H1 (cell line): ENCODE measurements around the gene COL5A3.

ENCODE experiments used
- ATF3 ChIP-seq: IDR thresholded peaks from 2 replicates; pipeline ENCODE4 v1.6.1; 2011; ENCODE audit warnings: low read depth, mild to moderate bottlenecking, low read length; ENCODE audit not compliant: insufficient read depth
- CEBPB ChIP-seq: IDR thresholded peaks from 2 replicates; pipeline ENCODE4 v1.6.1; 2012; ENCODE audit warnings: low read depth, low read length
- CTCF ChIP-seq, 3 experiments: IDR thresholded peaks; 1 replicate in 2 of 3; 2 replicates in 1 of 3; pipeline versions ENCODE4 v1.5.1 to v1.6.1; 2011; ENCODE audit warnings: low read length in 3 of 3, mild to moderate bottlenecking in 3 of 3, inconsistent platforms in 2 of 3, low read depth in 1 of 3, moderate library complexity in 1 of 3; ENCODE audit not compliant: insufficient read depth in 1 of 3; ENCODE audit errors: control extremely low read depth in 1 of 3
- GABPA ChIP-seq: IDR thresholded peaks from 2 replicates; pipeline ENCODE4 v1.6.1; 2011; ENCODE audit warnings: mild to moderate bottlenecking, low read length, moderate library complexity, borderline replicate concordance; ENCODE audit not compliant: insufficient read depth
- MAX ChIP-seq: IDR thresholded peaks from 2 replicates; pipeline ENCODE4 v1.6.1; 2012; ENCODE audit warnings: inconsistent platforms
- POLR2AphosphoS5 ChIP-seq: IDR thresholded peaks from 2 replicates; pipeline ENCODE4 v1.6.1; 2011; ENCODE audit warnings: low read depth, low read length
- SRF ChIP-seq: IDR thresholded peaks from 2 replicates; pipeline ENCODE4 v1.6.1; 2011; ENCODE audit warnings: mild to moderate bottlenecking, low read depth, low read length, moderate library complexity
- TBP ChIP-seq: IDR thresholded peaks from 2 replicates; pipeline ENCODE4 v1.6.1; 2011; ENCODE audit warnings: low read depth, low read length, improper control_type of control experiment
- USF2 ChIP-seq: IDR thresholded peaks from 2 replicates; pipeline ENCODE4 v1.6.1; 2011; ENCODE audit warnings: low read length, improper control_type of control experiment

GRCh38 chr19:10010247-10010691 is at the start of gene COL5A3:
- TF ChIP-seq CTCF (IDR thresholded peaks at IDR 0.05; ENCODE audit: control extremely low read depth in 1 of 3, insufficient read depth in 1 of 3, low read depth in 1 of 3, low read length in 3 of 3) (no peak), ATF3 (no peak), GABPA (no peak), CEBPB (peak; percentile 57), POLR2AphosphoS5 (no peak), SRF (no peak), TBP (no peak), MAX (no peak), USF2 (no peak)
